IPS DF 6.9 (cell line): Measurements from ENCODE around the gene EFCAB8.

ENCODE experiments used
- DNase-seq: peaks from one replicate; pipeline ENCODE4 v3.0.0-alpha.2; 2013; ENCODE audit warnings: low read depth, low spot score
- H3K27ac ChIP-seq: one replicate; pipeline ENCODE4 v1.5.1; 2013; ENCODE audit warnings: low read length, control low read depth
- H3K27me3 ChIP-seq: 2 replicates; pipeline ENCODE4 v1.6.1; 2013; ENCODE audit warnings: mild to moderate bottlenecking, low read length; ENCODE audit not compliant: control insufficient read depth, insufficient read depth
- H3K36me3 ChIP-seq: 2 replicates; pipeline ENCODE4 v1.6.1; 2013; ENCODE audit warnings: low read length; ENCODE audit not compliant: control insufficient read depth, insufficient read depth
- H3K4me1 ChIP-seq: 2 replicates; pipeline ENCODE4 v1.6.1; 2013; ENCODE audit warnings: low read length; ENCODE audit not compliant: control insufficient read depth, insufficient read depth
- H3K4me3 ChIP-seq: 2 replicates; pipeline ENCODE4 v1.5.1; 2013; ENCODE audit warnings: mild to moderate bottlenecking, low read length
- H3K9me3 ChIP-seq: 2 replicates; pipeline ENCODE4 v1.6.1; 2013; ENCODE audit warnings: low read length, inconsistent platforms; ENCODE audit not compliant: control insufficient read depth, insufficient read depth
- WGBS: extraction: QIAGEN DNeasy Blood & Tissue Kit; methylation state at CpG from one replicate; pipeline ENCODE4 v1.1.7; 2013; ENCODE audit warnings: mixed read lengths, missing lambda C conversion rate; ENCODE audit not compliant: insufficient read length, insufficient coverage; 5-methylcytosine and 5-hydroxymethylcytosine counted together

Gene EFCAB8

DNA sequence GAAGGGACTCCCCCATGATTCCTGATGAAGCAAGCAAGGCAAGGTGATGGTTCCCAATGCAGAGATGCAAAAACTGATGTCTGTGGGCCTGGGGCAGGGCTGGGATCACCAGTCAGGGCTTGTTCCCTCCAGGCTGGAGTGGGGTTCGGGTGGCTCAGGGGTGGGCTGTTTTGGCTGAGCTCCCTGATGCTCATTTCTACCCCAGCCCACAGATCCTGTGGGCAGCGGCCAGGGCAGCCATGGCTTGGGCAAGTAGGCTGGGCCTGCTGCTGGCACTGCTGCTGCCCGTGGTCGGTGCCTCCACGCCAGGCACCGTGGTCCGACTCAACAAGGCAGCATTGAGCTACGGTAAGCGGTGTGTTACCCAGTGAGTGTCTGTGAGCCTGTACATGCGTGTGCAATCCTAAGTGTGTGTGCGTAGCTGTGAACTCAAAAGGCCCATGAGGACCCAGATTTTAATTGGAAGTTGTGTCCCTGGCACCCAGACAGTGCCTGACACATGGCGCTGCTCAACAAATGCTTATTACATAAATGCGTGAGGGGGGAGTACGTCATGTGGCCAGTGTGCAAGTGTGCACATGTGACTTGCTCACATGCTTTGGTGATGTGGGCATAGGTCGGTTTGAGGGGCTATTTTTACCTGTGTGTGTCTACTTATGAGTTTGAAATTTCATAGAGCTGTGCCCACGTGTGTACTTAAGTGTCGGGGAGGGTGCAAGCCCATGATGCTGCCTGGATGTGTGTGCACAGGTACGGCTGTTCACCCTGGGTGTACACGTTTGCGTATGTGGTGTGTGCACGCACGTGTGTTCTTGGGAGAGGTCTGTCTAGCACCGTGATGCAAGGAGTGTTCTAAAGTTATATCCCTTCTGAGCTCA is 149.9 kb downstream of the EFCAB8 start:
- H3K4me1 ChIP-seq: no peaks in the 10 kb centered on the region; the same call in 1 of the 2 replicates
- no CpG with 5 or more reads among the region's 23 CpGs for WGBS
- no peak for DNase-seq
- H3K9me3 ChIP-seq: no peaks in the 10 kb centered on the region
- no peak overlapping the region for H3K27ac ChIP-seq
- H3K36me3 ChIP-seq: no peaks in the 10 kb centered on the region
- no peaks in the 10 kb centered on the region for H3K27me3 ChIP-seq
- no peak overlapping the region for H3K4me3 ChIP-seq

DNA sequence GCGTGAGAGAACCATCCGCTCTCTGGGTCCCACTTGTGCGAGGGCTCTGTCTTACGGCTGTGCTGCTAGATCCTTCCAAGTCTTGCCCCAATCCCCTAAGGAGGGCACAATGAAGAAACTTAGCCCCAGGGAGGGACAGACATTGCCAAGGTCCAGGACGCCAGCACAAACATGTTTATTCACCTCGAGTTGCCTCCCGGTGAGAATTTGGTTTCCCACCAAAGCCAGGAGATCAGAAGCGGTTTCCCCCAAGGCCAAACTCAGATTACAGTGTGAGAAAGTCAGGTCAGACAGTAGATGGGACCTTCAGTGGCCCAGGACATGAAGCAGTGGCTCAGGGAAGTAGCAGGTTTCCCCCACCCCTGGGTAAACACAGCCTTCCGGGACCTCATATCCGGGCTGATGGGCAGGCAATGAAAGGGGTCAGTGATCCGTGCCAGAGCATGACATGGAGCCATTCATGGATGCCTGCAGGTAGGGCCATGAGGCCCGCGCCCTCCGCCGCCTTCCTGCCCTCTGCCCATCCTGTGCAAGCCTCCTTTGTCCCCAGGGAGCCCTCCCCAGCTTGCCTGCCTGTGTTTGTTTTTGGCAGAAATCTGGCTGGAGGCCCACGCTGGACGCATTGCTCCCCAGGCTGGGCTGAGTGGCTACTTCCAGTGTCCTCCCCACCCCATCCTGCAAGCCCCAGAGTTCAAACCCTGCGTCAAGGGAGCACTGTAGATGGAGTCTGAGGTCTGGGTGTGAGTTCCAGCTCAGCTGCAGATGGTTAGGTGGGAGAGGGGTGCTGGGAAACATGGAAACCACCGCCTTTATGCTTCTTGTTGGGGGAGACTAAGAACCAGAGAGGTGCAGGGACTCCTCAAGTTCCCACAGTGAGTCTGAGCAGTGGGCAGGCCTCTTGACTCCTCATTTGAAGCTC is 150.8 kb downstream of the EFCAB8 start:
- DNase-seq: no peak
- Histone ChIP-seq H3K4me3 (no peak overlapping the region), H3K27ac (no peak overlapping the region), H3K36me3 (no peaks in the 10 kb centered on the region), H3K4me1 (no peaks in the 10 kb centered on the region; the same call in 1 of the 2 replicates), H3K27me3 (no peaks in the 10 kb centered on the region), H3K9me3 (no peaks in the 10 kb centered on the region)
- WGBS: no CpG with 5 or more reads among the region's 19 CpGs

DNA sequence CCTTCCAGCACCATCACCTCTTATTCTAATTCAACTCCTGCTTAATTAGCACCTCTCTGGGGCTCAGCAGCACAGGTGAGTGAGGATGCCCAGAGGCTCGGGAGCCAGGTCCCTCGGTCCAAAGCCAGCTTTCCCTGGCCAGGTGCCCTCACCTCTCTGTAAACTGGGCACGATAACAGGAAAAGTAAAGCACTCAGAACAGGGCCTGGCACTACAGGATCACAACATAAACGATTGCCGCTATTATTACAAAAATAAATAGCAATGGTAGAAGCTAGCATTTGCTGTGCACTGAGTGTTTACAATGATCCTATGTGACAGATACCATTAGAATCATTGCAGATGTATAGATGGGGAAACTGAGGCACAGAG is 151.4 kb downstream of the EFCAB8 start:
- H3K9me3 ChIP-seq: no peaks in the 10 kb centered on the region
- no peak overlapping the region for H3K4me3 ChIP-seq
- no peaks in the 10 kb centered on the region for H3K27me3 ChIP-seq
- H3K4me1 ChIP-seq: no peaks in the 10 kb centered on the region; the same call in 1 of the 2 replicates
- no peak overlapping the region for H3K27ac ChIP-seq
- DNase-seq: no peak
- no peaks in the 10 kb centered on the region for H3K36me3 ChIP-seq
- WGBS: no CpG with 5 or more reads among the region's 5 CpGs

DNA sequence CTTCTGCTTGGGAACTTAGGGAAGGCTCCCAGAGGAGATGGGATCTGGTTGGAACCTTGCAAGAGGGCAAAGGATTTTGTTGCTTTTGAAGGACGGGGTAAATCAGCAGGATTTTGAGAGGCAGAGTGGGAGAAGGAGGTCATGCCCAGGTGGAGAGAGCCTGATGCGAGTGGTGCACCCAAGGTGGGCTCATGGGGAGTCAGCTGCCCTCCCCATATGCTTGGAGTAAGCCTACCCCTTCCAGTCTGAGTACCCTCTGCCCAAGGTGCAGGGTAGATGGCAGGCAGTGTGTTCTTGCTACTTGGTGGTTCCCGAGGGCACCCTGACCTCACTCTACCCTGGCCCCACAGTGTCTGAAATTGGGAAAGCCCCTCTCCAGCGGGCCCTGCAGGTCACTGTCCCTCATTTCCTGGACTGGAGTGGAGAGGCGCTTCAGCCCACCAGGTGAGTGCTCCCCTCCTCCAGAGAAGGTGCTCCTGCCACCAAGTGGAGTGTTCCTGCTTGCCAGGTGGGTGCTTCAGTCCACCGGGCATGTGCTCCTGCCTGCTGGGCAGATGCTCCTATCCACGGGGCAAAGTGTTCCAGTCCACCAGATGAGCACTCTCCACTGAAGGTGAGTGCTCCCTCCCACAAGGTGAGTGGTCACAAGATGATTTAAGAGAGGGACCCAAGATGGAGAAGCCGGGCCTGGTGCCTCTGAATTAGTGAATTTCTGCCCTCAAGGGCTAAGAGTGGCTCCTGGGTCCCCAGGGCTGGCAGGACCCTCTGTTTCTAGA is 152.1 kb downstream of the EFCAB8 start:
- Histone ChIP-seq H3K4me1 (no peaks in the 10 kb centered on the region; the same call in 1 of the 2 replicates), H3K27me3 (no peaks in the 10 kb centered on the region), H3K4me3 (no peak overlapping the region), H3K9me3 (no peaks in the 10 kb centered on the region), H3K27ac (no peak overlapping the region), H3K36me3 (no peaks in the 10 kb centered on the region)
- no peak for DNase-seq
- WGBS: no CpG with 5 or more reads among the region's 8 CpGs
